ENCODE measurements around the gene DALRD3.
A peak's percentile ranks its signal among the peaks of the same experiment; 100 is the strongest.

DALRD3 gene

DNA sequence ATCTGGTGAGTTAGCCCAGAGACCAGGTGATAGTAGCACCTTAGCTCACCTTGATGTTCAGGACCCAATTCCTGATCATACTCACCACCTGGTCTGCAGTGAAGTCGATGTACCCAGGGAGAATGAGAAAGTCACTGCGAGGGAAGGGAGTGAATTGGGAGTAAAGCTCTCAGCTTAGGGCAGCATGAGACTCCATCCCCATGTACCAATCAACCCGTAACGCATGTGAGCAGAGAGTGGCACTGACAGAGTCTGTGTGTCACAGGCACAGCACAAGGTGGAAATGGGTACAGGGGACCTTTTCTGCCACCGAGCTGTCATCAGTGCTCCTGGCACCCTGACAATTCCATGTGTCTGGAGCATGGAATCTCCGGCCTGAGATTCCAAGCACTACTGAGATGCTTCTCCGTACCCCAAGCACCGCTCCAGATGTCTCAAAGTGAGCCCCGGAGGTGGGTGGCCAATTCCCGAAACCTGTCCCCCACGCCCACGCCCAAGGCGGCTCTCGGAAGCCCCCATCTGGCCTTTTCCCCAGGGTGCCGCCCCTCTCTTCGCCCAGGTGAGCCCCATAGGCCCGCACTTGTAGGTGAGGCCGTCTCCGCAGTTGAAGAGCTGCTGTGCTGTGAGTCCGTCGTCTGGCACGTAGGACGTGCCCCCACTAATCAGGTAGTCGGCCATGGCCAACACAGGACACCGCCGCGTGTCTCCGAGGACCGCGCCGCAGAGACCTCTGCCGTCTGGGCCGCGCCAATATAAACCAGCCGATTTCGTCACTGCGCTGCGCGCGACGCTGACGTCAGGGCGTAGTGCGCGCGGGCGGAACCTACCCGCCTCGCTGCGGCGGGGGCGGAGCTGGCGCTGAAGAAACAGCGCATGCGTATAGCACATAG, 10.5 kb upstream of the DALRD3 start, which contains the start of gene IMPDH2 (continued):
- TF ChIP-seq ZFP37 (tag by site-specific recombination; IDR thresholded peaks at IDR 0.05) (peak; percentile 84), TRIM28 (IDR thresholded peaks at IDR 0.05; ENCODE audit: borderline replicate concordance, low read length) (no peak), BCL11A (tag by site-specific recombination; IDR thresholded peaks at IDR 0.05; ENCODE audit: low read depth) (no peak), ZNF366 (tag by site-specific recombination; conservative IDR thresholded peaks at IDR 0.05) (no peak), ZNF621 (tag by site-specific recombination; IDR thresholded peaks at IDR 0.05) (no peak), ZNF571 (tag by site-specific recombination; IDR thresholded peaks at IDR 0.05) (no peak), ZNF16 (tag by site-specific recombination; IDR thresholded peaks at IDR 0.05; ENCODE audit: low read depth) (no peak), PRDM2 (tag by site-specific recombination; IDR thresholded peaks at IDR 0.05; ENCODE audit: borderline replicate concordance) (no peak)
- TF ChIP-seq, protein P1, sequence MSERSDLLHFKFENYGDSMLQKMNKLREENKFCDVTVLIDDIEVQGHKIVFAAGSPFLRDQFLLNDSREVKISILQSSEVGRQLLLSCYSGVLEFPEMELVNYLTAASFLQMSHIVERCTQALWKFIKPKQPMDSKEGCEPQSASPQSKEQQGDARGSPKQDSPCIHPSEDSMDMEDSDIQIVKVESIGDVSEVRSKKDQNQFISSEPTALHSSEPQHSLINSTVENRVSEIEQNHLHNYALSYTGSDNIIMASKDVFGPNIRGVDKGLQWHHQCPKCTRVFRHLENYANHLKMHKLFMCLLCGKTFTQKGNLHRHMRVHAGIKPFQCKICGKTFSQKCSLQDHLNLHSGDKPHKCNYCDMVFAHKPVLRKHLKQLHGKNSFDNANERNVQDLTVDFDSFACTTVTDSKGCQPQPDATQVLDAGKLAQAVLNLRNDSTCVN (tag by site-specific recombination; optimal IDR thresholded peaks at IDR 0.05): peak; percentile 92
- TF ChIP-seq, protein P2, sequence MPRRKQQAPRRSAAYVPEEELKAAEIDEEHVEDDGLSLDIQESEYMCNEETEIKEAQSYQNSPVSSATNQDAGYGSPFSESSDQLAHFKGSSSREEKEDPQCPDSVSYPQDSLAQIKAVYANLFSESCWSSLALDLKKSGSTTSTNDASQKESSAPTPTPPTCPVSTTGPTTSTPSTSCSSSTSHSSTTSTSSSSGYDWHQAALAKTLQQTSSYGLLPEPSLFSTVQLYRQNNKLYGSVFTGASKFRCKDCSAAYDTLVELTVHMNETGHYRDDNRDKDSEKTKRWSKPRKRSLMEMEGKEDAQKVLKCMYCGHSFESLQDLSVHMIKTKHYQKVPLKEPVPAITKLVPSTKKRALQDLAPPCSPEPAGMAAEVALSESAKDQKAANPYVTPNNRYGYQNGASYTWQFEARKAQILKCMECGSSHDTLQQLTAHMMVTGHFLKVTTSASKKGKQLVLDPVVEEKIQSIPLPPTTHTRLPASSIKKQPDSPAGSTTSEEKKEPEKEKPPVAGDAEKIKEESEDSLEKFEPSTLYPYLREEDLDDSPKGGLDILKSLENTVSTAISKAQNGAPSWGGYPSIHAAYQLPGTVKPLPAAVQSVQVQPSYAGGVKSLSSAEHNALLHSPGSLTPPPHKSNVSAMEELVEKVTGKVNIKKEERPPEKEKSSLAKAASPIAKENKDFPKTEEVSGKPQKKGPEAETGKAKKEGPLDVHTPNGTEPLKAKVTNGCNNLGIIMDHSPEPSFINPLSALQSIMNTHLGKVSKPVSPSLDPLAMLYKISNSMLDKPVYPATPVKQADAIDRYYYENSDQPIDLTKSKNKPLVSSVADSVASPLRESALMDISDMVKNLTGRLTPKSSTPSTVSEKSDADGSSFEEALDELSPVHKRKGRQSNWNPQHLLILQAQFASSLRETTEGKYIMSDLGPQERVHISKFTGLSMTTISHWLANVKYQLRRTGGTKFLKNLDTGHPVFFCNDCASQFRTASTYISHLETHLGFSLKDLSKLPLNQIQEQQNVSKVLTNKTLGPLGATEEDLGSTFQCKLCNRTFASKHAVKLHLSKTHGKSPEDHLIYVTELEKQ (tag by site-specific recombination; IDR thresholded peaks at IDR 0.05; ENCODE audit: borderline replicate concordance): no peak
- TF ChIP-seq, protein P3, sequence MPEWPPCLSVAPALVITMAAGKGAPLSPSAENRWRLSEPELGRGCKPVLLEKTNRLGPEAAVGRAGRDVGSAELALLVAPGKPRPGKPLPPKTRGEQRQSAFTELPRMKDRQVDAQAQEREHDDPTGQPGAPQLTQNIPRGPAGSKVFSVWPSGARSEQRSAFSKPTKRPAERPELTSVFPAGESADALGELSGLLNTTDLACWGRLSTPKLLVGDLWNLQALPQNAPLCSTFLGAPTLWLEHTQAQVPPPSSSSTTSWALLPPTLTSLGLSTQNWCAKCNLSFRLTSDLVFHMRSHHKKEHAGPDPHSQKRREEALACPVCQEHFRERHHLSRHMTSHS (tag by site-specific recombination; IDR thresholded peaks at IDR 0.05): no peak
- TF ChIP-seq, protein P4, sequence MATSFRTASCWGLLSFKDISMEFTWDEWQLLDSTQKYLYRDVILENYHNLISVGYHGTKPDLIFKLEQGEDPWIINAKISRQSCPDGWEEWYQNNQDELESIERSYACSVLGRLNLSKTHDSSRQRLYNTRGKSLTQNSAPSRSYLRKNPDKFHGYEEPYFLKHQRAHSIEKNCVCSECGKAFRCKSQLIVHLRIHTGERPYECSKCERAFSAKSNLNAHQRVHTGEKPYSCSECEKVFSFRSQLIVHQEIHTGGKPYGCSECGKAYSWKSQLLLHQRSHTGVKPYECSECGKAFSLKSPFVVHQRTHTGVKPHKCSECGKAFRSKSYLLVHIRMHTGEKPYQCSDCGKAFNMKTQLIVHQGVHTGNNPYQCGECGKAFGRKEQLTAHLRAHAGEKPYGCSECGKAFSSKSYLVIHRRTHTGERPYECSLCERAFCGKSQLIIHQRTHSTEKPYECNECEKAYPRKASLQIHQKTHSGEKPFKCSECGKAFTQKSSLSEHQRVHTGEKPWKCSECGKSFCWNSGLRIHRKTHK (tag by site-specific recombination; IDR thresholded peaks at IDR 0.05): no peak

Data from HEK293 (cell line).